GM23248 (cell line): ENCODE measurements around the gene BLOC1S3.

ENCODE experiments used
- EZH2 ChIP-seq: fragments of 200-600 bp; sonication (generic); IDR thresholded peaks from 2 replicates; pipeline ENCODE4 v1.6.1; 2018; ENCODE audit warnings: antibody characterized with exemption, mild to moderate bottlenecking; ENCODE audit not compliant: insufficient read depth, poor library complexity, severe bottlenecking
- EZH2phosphoT487 ChIP-seq: fragments of 200-600 bp; sonication (generic); IDR thresholded peaks from 2 replicates; pipeline ENCODE4 v1.6.1; 2018; ENCODE audit warnings: antibody characterized with exemption, moderate library complexity, mild to moderate bottlenecking, low read depth; ENCODE audit not compliant: insufficient read depth

GRCh38 chr19:45187421-45188100 lies 9.0 kb downstream of the BLOC1S3 start:
- no peak for TF ChIP-seq EZH2
- TF ChIP-seq EZH2phosphoT487: no peak
